ENCODE results near the gene C2CD2. TPM values are rescaled to one million over a fixed set of nuclear protein-coding genes. Genes with fewer than 3 reads are reported as not detected.

The C2CD2 gene
- polyA plus RNA-seq, 3 donors = 9.1 to 52.1 (median 14.8) TPM

DNA sequence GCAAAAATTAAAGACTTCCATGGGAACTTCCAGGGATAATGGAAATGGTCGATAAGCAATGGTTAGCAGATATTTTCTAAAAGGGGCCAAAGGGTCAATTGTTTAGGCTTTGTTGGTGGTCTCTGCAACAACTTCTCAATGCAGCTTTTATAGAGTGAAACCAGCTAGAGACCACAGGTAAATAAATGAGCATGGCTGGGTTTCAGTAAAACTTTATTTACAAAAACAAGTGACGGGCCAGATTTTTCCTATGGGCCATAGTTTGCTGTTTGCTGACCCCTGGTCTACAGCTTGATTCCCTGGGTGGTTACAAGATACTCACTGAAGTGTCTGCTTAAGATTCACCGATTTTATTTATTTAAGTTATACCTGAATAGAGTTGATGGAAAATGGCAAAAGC is 52.0 kb downstream of the C2CD2 start:
- H3K27ac ChIP-seq (ENCODE audit: low read depth, low read length) = no peak overlapping the region
- 92 to 94% (median 94%) methylated on average over 3 of the region's 3 CpGs for WGBS, 3 donors

GRCh38 chr21:41901099-41901498 is 52.7 kb downstream of the C2CD2 start:
- WGBS, 3 donors = 29 to 61% (median 58%) methylated on average over 12 of the region's 12 CpGs
- no peak overlapping the region for H3K27ac ChIP-seq (ENCODE audit: low read depth, low read length)

DNA sequence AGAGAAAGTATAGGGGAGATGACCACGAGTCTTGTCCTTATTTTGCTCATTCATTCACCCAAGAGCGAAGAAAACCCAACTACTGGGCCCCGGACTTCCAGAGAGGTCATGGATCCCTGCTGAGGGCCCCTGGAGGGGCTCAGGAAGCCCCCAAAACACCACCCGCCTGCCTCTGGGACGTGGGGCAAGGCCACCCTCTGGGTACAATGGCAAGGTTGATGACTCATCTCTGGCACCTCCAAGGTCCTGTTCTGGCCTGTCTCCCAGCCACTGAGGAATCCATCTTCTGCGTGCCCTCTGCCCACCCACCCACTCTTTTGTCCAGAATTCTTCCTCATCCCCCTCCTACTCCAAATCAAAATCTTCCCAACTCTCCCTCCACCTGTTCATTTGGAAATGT is 53.4 kb downstream of the C2CD2 start:
- no peak overlapping the region for H3K27ac ChIP-seq (ENCODE audit: low read depth, low read length)
- 79 to 88% (median 85%) methylated on average over 6 of the region's 6 CpGs for WGBS, 3 donors

DNA sequence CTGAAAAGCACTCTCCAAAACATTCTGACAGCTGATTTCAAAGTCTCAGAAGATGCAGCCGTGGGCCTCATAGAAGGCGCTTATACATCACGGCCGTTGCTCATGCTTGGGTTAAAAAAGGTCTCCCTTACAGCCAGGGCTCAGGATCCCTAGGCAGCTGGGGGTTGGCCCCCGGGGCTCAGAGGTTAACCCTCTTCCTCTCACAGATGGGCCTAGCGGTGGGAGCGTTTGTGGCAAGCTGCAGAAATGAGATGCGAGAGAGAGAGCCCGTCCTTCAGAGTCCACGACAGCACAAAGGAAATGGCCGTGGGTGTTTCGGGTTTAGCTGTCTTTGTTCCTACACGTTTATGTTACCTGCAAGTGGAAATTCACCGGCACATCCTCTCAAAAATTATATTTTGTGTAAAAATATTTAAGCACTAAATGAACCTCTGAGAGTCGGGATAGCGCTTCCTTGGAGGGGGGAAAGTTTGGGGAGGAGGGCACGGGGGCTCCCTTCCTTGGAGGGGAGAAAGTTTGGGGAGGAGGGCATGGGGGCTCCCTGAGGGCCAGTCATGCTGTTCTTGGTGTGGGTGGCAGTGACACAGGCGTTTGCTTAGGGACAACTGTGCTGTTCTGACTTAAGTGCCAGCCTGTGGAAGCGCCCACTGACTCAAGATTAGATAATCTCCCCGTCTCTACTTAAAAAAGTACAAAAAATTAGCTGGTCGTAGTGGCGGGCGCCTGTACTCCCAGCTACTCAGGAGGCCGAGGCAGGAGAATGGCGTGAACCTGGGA is 54.2 kb downstream of the C2CD2 start:
- H3K27ac ChIP-seq (ENCODE audit: low read depth, low read length) = no peak overlapping the region
- 74 to 80% (median 76%) methylated on average over 25 of the region's 25 CpGs for WGBS, 3 donors

GRCh38 chr21:41898998-41899397 is 54.8 kb downstream of the C2CD2 start:
- 91 to 92% (median 92%) methylated on average over 17 of the region's 17 CpGs for WGBS, 3 donors
- H3K27ac ChIP-seq (ENCODE audit: low read depth, low read length) = no peak overlapping the region

DNA sequence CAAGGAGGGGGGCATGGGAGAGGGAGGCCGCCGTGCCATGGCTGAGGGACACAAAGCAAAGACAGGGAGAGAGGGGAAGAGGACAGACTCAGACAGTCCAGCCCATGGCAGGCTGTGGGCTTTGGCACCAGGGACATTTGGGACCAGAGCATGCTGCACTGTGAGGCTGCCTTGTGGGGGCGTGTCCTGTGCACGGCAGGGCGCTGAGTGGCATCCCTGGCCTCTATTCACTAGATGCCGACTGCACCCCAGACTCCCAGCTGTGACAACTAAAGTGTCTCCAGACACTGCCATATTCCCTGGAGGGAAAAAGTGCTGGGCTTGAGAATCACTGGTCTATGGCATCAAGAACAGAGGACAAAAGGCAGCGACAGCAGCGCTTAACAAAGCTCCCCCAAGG is 56.1 kb downstream of the C2CD2 start:
- 88 to 92% (median 90%) methylated on average over 8 of the region's 8 CpGs for WGBS, 3 donors
- no peak overlapping the region for H3K27ac ChIP-seq (ENCODE audit: low read depth, low read length)

- no peak overlapping the region for H3K27ac ChIP-seq (ENCODE audit: low read depth, low read length)
- 87 to 88% (median 87%) methylated on average over 11 of the region's 11 CpGs for WGBS, 3 donors
These were observed 56.7 kb downstream of the C2CD2 start for GRCh38 chr21:41897047-41897669.

DNA sequence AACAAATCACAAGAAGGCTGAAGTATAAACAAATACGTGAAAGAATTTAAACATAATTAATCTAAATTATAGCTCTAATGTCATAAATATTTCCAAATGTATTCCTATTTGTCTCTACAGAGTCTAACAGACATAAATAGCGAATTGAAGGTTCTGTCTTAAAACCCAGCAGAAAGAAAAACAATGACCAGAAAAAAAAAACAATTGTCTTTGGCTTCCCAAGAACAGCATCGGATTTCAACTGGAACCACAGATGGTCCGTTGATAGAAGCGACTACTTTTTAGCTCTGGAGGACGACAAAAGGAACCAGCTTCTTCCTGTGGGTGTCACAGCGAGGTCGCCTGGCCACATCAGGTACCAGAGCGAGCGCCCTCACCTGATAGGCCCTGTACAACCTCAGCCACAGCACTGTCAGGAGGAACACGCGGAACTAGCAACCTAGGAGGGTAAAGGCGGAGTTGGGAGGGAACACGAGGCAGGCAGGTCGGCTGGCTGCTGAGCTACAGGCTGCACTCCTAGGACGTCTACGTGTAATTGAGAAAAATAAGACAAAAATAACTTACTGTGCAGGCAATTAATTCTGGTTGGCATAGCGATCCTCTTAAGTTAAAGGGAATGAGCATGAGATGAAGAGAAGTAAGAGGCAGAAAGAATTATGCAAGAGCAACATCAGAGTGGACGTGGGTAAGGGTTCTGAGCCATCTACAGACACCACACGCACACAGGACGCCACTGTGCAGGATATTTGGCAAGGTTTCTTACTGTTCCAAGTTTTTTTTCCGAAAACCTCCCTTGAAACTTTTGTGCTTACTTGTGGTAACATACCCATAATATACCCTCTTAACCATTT is 58.0 kb downstream of the C2CD2 start:
- 46 to 84% (median 52%) methylated on average over 22 of the region's 22 CpGs for WGBS, 3 donors
- H3K27ac ChIP-seq (ENCODE audit: low read depth, low read length) = no peak overlapping the region

DNA sequence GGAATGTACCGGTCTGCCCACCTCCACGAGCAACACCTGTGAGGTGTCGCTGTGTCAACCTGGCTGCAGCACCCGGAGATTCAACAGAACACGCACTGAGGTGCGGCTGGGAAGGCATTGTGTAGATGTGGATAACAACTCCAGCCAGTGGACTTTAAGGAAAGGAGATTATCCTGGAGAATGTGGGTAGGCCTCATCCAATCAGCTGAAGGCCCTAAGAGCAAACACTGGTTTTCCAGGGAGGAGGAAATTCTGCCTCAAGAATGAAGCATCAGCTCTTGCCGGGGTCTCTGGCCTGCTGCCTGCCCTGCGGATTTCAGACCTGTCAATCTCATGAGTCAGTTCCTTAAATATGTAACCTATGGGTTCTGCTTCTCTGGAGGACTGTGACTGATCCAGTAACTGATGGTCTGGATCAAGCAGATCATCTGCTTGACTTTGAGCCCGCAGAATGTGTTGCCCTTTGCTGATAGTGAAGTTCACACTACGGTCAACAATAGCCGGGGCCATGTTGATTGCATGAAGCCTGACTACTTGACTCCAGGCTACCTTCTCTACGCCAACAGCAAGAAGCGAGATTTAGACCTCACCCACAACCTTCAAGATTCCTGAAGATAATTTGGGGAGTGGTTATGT is 58.8 kb downstream of the C2CD2 start:
- 75 to 83% (median 78%) methylated on average over 13 of the region's 13 CpGs for WGBS, 3 donors
- no peak overlapping the region for H3K27ac ChIP-seq (ENCODE audit: low read depth, low read length)

DNA sequence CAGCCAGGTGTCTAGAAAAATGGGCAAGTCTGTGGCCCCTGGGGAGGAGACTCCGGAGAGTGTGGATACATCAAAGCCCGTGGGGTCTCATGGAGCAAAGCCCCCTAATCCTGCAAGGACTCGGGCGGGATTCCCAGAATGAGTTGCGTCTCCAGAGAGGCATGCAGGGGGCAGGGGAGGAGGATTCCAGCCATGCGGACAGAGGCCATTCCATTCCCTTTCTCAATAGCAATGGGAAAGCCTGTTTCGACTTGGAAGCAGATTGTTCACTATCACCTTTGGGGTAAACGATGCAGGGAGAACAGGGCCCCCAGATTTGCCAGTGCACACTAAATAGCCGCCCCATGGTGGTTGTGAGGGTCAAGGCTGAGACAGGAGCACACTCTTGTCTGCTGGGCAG is 59.3 kb downstream of the C2CD2 start:
- no peak overlapping the region for H3K27ac ChIP-seq (ENCODE audit: low read depth, low read length)
- WGBS, 3 donors = 88 to 94% (median 90%) methylated on average over 9 of the region's 9 CpGs

GRCh38 chr21:41892726-41893125 is 61.1 kb downstream of the C2CD2 start:
- 89 to 94% (median 93%) methylated on average over 16 of the region's 16 CpGs for WGBS, 3 donors
- no peak overlapping the region for H3K27ac ChIP-seq (ENCODE audit: low read depth, low read length)

GRCh38 chr21:41891132-41891531 is 62.7 kb downstream of the C2CD2 start:
- H3K27ac ChIP-seq (ENCODE audit: low read depth, low read length) = no peak overlapping the region
- 63 to 90% (median 85%) methylated on average over 5 of the region's 5 CpGs for WGBS, 3 donors

- WGBS, 3 donors = 60 to 91% (median 78%) methylated on average over 6 of the region's 6 CpGs
- no peak overlapping the region for H3K27ac ChIP-seq (ENCODE audit: low read depth, low read length)
These were observed 63.5 kb downstream of the C2CD2 start for GRCh38 chr21:41890355-41890754.

GRCh38 chr21:41888749-41889376 is 65.0 kb downstream of the C2CD2 start:
- H3K27ac ChIP-seq (ENCODE audit: low read depth, low read length) = no peak overlapping the region
- WGBS, 3 donors = 79 to 85% (median 80%) methylated on average over 13 of the region's 13 CpGs

- 72 to 93% (median 76%) methylated on average over 5 of the region's 5 CpGs for WGBS, 3 donors
- no peak overlapping the region for H3K27ac ChIP-seq (ENCODE audit: low read depth, low read length)
These were observed 66.2 kb downstream of the C2CD2 start for GRCh38 chr21:41887667-41888066.

DNA sequence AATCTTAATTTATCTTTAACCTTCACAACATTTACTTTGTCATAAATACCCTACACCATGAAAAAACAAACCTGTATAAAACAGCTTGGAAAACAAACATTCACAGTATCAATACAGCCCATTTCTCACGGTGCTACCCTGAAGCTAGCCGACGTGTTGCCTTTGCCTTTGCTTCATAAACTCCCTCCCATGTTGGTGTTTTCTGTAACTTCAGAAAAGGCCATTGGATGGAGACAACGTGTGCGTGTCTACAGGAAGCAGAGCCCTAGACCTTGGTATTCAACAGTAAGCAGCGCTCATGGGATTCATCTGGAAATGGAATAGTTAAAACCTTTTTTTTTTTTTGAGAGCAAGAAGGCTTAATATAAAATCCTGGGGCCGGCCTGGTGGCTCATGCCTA is 67.5 kb downstream of the C2CD2 start:
- WGBS, 3 donors = 46 to 86% (median 78%) methylated on average over 7 of the region's 7 CpGs
- H3K27ac ChIP-seq (ENCODE audit: low read depth, low read length) = no peak overlapping the region

DNA sequence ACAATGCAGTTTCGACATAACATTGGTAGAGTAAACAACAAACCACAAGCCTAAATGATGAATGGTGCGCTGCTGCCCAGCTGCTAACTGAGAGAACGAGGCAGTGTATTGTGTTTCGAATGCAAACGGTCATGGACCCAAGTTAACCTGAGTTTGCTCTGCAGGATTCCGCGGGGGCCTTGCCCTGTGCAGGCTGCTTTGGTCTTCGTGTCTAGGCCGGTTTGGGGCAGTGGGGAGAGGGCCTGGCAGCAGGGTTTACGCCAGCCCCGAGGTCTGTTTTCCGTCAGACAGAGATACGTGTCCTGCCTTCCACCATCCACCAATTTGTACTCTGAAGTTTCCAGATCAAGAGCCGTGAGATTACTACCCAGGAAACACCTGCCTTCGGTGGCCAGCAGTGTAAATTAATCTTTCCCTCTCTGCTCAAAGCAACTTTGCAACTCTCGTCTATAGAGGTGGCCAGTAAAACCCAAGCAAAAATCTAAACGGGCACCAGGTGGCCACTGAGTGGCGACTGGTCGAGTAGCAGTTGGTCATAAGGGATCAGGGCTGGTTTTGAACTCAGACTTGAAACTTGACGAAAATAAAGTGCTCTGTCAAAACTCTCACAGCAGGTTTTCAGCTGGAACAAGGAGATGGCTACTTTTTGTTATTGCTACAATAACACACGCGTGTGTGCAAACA is 68.3 kb downstream of the C2CD2 start:
- WGBS, 3 donors = 40 to 47% (median 42%) methylated on average over 22 of the region's 22 CpGs
- no peak overlapping the region for H3K27ac ChIP-seq (ENCODE audit: low read depth, low read length)

GRCh38 chr21:41884501-41885030 is 69.3 kb downstream of the C2CD2 start:
- no peak overlapping the region for H3K27ac ChIP-seq (ENCODE audit: low read depth, low read length)
- 91 to 92% (median 91%) methylated on average over 19 of the region's 19 CpGs for WGBS, 3 donors
